Measurements from ENCODE around the gene GPC6.

GPC6 gene

DNA sequence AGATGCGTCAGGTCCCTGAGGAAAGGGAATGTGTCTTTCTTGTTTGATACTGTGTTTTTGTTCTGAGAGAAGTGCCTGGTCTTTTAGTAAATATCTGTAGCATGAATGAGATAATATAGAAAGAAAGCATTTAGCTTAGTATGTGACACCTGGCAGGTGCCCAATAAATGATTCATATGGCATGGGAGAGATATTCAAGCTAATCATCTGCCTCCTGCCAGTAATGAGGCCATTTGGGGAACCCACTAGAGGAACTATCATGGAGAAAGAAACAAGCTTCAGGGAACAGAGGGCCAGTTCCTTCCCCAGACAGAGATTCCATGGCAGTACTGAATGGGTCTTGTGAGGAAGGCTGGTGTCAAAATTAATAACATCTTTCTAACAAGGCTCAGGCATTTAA lies 648.9 kb downstream of the GPC6 start:
- Histone ChIP-seq H3K27me3 (ENCODE audit: insufficient read depth, low read depth, severe bottlenecking) (no peaks in the 10 kb centered on the region), H3K36me3 (peaks cover 21% of the 10 kb centered on the region), H3K9me3 (ENCODE audit: severe bottlenecking) (peaks cover 15% of the 10 kb centered on the region), H3K27ac (no peak overlapping the region), H3K4me3 (ENCODE audit: low read depth, low read length) (no peak overlapping the region)
- TF ChIP-seq, protein P1, sequence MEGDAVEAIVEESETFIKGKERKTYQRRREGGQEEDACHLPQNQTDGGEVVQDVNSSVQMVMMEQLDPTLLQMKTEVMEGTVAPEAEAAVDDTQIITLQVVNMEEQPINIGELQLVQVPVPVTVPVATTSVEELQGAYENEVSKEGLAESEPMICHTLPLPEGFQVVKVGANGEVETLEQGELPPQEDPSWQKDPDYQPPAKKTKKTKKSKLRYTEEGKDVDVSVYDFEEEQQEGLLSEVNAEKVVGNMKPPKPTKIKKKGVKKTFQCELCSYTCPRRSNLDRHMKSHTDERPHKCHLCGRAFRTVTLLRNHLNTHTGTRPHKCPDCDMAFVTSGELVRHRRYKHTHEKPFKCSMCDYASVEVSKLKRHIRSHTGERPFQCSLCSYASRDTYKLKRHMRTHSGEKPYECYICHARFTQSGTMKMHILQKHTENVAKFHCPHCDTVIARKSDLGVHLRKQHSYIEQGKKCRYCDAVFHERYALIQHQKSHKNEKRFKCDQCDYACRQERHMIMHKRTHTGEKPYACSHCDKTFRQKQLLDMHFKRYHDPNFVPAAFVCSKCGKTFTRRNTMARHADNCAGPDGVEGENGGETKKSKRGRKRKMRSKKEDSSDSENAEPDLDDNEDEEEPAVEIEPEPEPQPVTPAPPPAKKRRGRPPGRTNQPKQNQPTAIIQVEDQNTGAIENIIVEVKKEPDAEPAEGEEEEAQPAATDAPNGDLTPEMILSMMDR (IDR thresholded peaks at IDR 0.05; ENCODE audit: low read depth, low read length) = no peak
- DNase-seq = no peak

DNA sequence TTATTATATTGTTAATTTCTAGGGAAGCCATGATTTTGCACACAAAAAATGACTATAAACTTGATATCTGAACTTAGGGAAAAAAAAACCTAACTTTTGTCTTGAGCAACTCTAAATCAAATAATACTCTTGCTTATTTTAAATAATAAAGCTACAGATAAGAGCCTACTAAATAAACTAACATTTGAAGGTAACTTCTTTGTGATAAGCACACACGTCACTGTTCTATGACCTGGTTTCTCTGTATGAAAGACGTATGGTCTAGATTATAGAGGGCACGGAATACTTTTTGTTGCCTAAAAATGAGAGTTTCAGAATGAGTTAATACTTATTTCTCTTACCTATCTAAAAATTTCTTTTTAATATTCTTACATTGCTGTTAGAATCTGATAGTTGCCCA lies 649.6 kb downstream of the GPC6 start:
- TF ChIP-seq, protein P1 (IDR thresholded peaks at IDR 0.05; ENCODE audit: low read depth, low read length) = no peak
- Histone ChIP-seq H3K27me3 (ENCODE audit: insufficient read depth, low read depth, severe bottlenecking) (no peaks in the 10 kb centered on the region), H3K27ac (no peak overlapping the region), H3K9me3 (ENCODE audit: severe bottlenecking) (peaks cover 15% of the 10 kb centered on the region), H3K4me3 (ENCODE audit: low read depth, low read length) (no peak overlapping the region), H3K36me3 (peaks cover 21% of the 10 kb centered on the region)
- no peak for DNase-seq

DNA sequence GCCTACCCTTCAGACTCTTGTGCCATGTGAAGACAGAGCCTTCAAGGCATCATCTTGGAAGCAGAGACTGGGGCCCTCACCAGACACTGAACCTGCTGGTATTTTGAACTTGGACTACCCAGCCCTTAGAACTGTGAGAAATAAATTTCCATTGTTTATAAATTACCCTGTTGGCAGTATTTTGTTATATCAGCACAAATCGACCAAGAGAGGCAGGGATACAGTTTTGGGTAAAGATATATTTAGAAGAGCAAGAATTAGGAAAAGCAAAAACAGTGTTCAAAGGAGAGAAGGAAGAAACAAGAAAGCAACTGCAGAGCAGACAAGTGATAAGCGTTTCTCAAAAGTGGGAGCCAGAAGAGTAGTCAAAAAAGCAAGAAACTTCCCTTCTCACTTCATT lies 652.1 kb downstream of the GPC6 start:
- no peak for DNase-seq
- peaks cover 15% of the 10 kb centered on the region for H3K9me3 ChIP-seq (ENCODE audit: severe bottlenecking)
- H3K27ac ChIP-seq = no peak overlapping the region
- peaks cover 21% of the 10 kb centered on the region for H3K36me3 ChIP-seq
- no peaks in the 10 kb centered on the region for H3K27me3 ChIP-seq (ENCODE audit: insufficient read depth, low read depth, severe bottlenecking)
- no peak overlapping the region for H3K4me3 ChIP-seq (ENCODE audit: low read depth, low read length)
- TF ChIP-seq, protein P1 (IDR thresholded peaks at IDR 0.05; ENCODE audit: low read depth, low read length) = no peak

DNA sequence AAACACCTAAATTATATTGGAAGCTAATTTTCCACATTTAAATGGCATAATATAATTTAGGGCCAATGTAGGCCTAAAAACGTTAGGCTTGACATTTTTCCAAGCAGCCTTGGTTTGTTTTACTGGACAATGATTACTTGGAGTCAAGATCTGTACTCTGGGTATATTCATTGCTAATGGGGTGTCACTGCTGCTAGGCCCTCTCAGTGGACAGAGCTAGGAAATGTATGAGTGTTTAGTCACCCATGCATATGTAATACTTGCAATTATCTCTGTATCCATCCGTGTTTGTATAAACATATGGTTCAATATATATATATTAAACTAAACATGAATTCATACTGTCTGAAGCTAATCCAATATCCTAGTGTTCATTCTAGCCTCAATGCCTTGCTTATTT lies 654.8 kb downstream of the GPC6 start:
- Histone ChIP-seq H3K27me3 (ENCODE audit: insufficient read depth, low read depth, severe bottlenecking) (no peaks in the 10 kb centered on the region), H3K27ac (no peak overlapping the region; the same call in 1 of the 2 replicates), H3K9me3 (ENCODE audit: severe bottlenecking) (peaks cover 15% of the 10 kb centered on the region), H3K4me3 (ENCODE audit: low read depth, low read length) (no peak overlapping the region), H3K36me3 (peaks cover 15% of the 10 kb centered on the region)
- TF ChIP-seq, protein P1 (IDR thresholded peaks at IDR 0.05; ENCODE audit: low read depth, low read length) = no peak
- no peak for DNase-seq

DNA sequence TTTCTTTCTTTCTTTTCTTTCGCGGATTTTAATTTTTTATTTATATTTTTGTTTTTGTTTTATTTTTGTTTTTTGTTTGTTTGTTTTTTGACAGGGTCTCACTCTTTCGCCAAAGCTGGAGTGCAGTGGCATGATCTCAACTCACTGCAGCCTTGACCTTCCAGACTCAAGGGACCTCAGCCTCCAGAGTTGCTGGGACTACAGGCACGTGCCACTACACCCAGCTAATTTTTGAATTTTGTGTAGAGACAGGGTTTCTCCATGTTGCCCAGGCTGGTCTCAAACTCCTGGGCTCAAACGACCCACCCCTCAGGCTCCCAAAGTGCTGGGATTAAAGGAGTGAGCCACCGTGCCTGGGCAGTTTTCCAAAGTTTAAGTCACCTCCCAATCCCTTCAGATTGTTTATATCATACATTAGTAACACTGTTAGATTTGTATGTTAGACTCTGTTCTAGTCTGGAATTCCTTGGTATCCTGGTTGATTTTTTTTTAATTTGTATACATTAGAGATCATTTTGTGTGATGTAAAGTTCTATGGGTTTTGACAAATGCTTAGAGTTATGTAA lies 655.6 kb downstream of the GPC6 start:
- Histone ChIP-seq H3K36me3 (peaks cover 15% of the 10 kb centered on the region), H3K27me3 (ENCODE audit: insufficient read depth, low read depth, severe bottlenecking) (no peaks in the 10 kb centered on the region), H3K9me3 (ENCODE audit: severe bottlenecking) (peaks cover 15% of the 10 kb centered on the region), H3K4me3 (ENCODE audit: low read depth, low read length) (no peak overlapping the region), H3K27ac (no peak overlapping the region)
- no peak for DNase-seq
- TF ChIP-seq, protein P1 (IDR thresholded peaks at IDR 0.05; ENCODE audit: low read depth, low read length) = no peak

DNA sequence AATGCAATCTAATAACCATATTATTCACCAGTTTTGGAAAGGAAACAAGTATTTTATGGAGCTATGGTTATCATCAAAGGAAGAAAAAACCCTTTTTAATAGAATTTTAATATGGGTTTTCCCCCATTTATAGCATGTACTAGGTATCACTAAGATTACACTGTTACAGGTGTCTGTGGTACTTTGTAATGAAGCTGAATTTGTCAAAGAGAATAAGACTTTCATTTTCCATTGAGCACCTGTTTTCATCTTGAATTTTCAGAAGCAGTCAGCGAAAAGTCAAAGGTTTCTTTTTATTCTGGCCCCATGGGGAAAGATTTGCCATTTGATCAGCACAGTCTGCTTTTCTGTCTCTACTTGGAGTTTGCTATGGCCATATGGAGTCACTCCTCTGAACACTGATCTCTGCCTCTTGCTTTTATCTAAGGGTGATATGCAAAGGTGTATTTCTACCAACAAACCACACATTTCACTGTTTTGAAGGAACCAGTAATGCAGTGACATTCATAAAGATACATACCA lies 662.9 kb downstream of the GPC6 start:
- H3K27me3 ChIP-seq (ENCODE audit: insufficient read depth, low read depth, severe bottlenecking) = no peaks in the 10 kb centered on the region
- no peak overlapping the region for H3K4me3 ChIP-seq (ENCODE audit: low read depth, low read length)
- DNase-seq = no peak
- H3K36me3 ChIP-seq = peaks cover 8% of the 10 kb centered on the region
- no peak overlapping the region for H3K27ac ChIP-seq
- TF ChIP-seq, protein P1 (IDR thresholded peaks at IDR 0.05; ENCODE audit: low read depth, low read length) = no peak
- H3K9me3 ChIP-seq (ENCODE audit: severe bottlenecking) = no peaks in the 10 kb centered on the region
